ENCODE measurements around the gene TBC1D12. TPM values are rescaled to one million over a fixed set of nuclear protein-coding genes. Genes with fewer than 3 reads are reported as not detected.
"Not testable (repeated sequence)": the region's sequence is repeated elsewhere in the genome, so short reads cannot be mapped to it uniquely, and the experiment has no call there.

The TBC1D12 gene
- total RNA-seq, 1 experiment from 2014 or later = 1.6 TPM

GRCh38 chr10:94524711-94525110, 122.4 kb downstream of the TBC1D12 start:
- intact Hi-C loops (cut with micrococcal nuclease; ENCODE audit: unreplicated experiment) = no loop called here
- DNase-seq (ENCODE audit: low spot score) = no peak
- CTCF ChIA-PET = no interaction called here
- H3K4me1 ChIP-seq (ENCODE audit: insufficient read depth, low read length, poor library complexity, severe bottlenecking) = no peaks in the 10 kb centered on the region
- no peaks in the 10 kb centered on the region for H3K9me3 ChIP-seq (ENCODE audit: low read depth, low read length, poor library complexity, severe bottlenecking)
- no peaks in the 10 kb centered on the region for H3K36me3 ChIP-seq (ENCODE audit: insufficient read depth, low read length, poor library complexity, severe bottlenecking)
- H3K27ac ChIP-seq (ENCODE audit: low read depth, low read length, poor library complexity, severe bottlenecking) = no peak overlapping the region
- POLR2A ChIA-PET (ENCODE audit: low non-redundant PET) = no interaction called here
- no peaks in the 10 kb centered on the region for H3K27me3 ChIP-seq (replicated peaks; ENCODE audit: insufficient read depth, low read depth, low read length, poor library complexity)
- TF ChIP-seq EZH2 (IDR thresholded peaks at IDR 0.05; ENCODE audit: borderline replicate concordance, low read depth, low read length, poor library complexity, severe bottlenecking) (no peak), CTCF (conservative IDR thresholded peaks at IDR 0.05; ENCODE audit: low read depth, low read length) (no peak)
- no peak overlapping the region for H3K4me3 ChIP-seq (ENCODE audit: low read depth, low read length, poor library complexity, severe bottlenecking)
- BruUV-seq (replicated peaks) = no TSS peak

- intact Hi-C loops (cut with micrococcal nuclease; ENCODE audit: unreplicated experiment); H3K4me3 ChIP-seq (ENCODE audit: low read depth, low read length, poor library complexity, severe bottlenecking); POLR2A ChIA-PET (ENCODE audit: low non-redundant PET); H3K4me1 ChIP-seq (ENCODE audit: insufficient read depth, low read length, poor library complexity, severe bottlenecking); H3K36me3 ChIP-seq (ENCODE audit: insufficient read depth, low read length, poor library complexity, severe bottlenecking); H3K27me3 ChIP-seq (replicated peaks; ENCODE audit: insufficient read depth, low read depth, low read length, poor library complexity); H3K27ac ChIP-seq (ENCODE audit: low read depth, low read length, poor library complexity, severe bottlenecking); H3K9me3 ChIP-seq (ENCODE audit: low read depth, low read length, poor library complexity, severe bottlenecking); CTCF ChIA-PET; BruUV-seq (replicated peaks); DNase-seq (ENCODE audit: low spot score): not testable (repeated sequence)
Observed at GRCh38 chr10:94531550-94531949, 129.2 kb downstream of the TBC1D12 start.

GRCh38 chr10:94533027-94533426, 130.7 kb downstream of the TBC1D12 start:
- POLR2A ChIA-PET (ENCODE audit: low non-redundant PET) = no interaction called here
- intact Hi-C loops (cut with micrococcal nuclease; ENCODE audit: unreplicated experiment) = no loop called here
- Histone ChIP-seq H3K4me3 (ENCODE audit: low read depth, low read length, poor library complexity, severe bottlenecking) (no peak overlapping the region), H3K9me3 (ENCODE audit: low read depth, low read length, poor library complexity, severe bottlenecking) (no peaks in the 10 kb centered on the region), H3K4me1 (ENCODE audit: insufficient read depth, low read length, poor library complexity, severe bottlenecking) (no peaks in the 10 kb centered on the region), H3K36me3 (ENCODE audit: insufficient read depth, low read length, poor library complexity, severe bottlenecking) (no peaks in the 10 kb centered on the region), H3K27me3 (replicated peaks; ENCODE audit: insufficient read depth, low read depth, low read length, poor library complexity) (no peaks in the 10 kb centered on the region), H3K27ac (ENCODE audit: low read depth, low read length, poor library complexity, severe bottlenecking) (no peak overlapping the region)
- no peak for TF ChIP-seq CTCF (conservative IDR thresholded peaks at IDR 0.05; ENCODE audit: low read depth, low read length)
- no peak for DNase-seq (ENCODE audit: low spot score)
- CTCF ChIA-PET = no interaction called here
- BruUV-seq (replicated peaks) = no TSS peak

- intact Hi-C loops (cut with micrococcal nuclease; ENCODE audit: unreplicated experiment); H3K4me1 ChIP-seq (ENCODE audit: insufficient read depth, low read length, poor library complexity, severe bottlenecking); DNase-seq (ENCODE audit: low spot score); H3K27ac ChIP-seq (ENCODE audit: low read depth, low read length, poor library complexity, severe bottlenecking); H3K36me3 ChIP-seq (ENCODE audit: insufficient read depth, low read length, poor library complexity, severe bottlenecking); BruUV-seq (replicated peaks); H3K27me3 ChIP-seq (replicated peaks; ENCODE audit: insufficient read depth, low read depth, low read length, poor library complexity); POLR2A ChIA-PET (ENCODE audit: low non-redundant PET); H3K9me3 ChIP-seq (ENCODE audit: low read depth, low read length, poor library complexity, severe bottlenecking); H3K4me3 ChIP-seq (ENCODE audit: low read depth, low read length, poor library complexity, severe bottlenecking): not testable (repeated sequence)
- CTCF ChIA-PET = interaction anchor here (0.6 kb wide), 1 partner anchor 156 kb away, joined by 3 read pairs; no protein-coding TSS in a partner anchor
Observed at GRCh38 chr10:94542282-94542681, 139.9 kb downstream of the TBC1D12 start.

Measured in A673 (cell line).